Tibial nerve (tissue), 3 donors: ENCODE data around the gene RETREG1.

Source experiments
- CTCF ChIP-seq, 5 experiments: fragments of 200-600 bp in 3 of 5; fragments of 450-650 bp in 2 of 5; sonication (generic) in 3 of 5; IDR thresholded peaks; one replicate each; pipeline ENCODE4 v1.5.1; 2016 to 2019; ENCODE audit warnings: antibody characterized with exemption in 5 of 5, mild to moderate bottlenecking in 3 of 5, moderate library complexity in 2 of 5
- POLR2A ChIP-seq, 2 donors: fragments of 450-650 bp; IDR thresholded peaks; one replicate each; pipeline ENCODE4 v1.6.1; 2017; ENCODE audit warnings: antibody characterized with exemption in 2 of 2, mild to moderate bottlenecking in 2 of 2, moderate library complexity in 2 of 2

- TF ChIP-seq CTCF (IDR thresholded peaks at IDR 0.05) (no peak), POLR2A (IDR thresholded peaks at IDR 0.05) (no peak)
Measured at GRCh38 chr5:16487456-16487855, 129.3 kb downstream of the RETREG1 start.
